T-cell (primary cell): Measurements from ENCODE around the gene IL1RAPL2. TPM values are rescaled to one million over a fixed set of nuclear protein-coding genes. Genes with fewer than 3 reads are reported as not detected.

Experiments used
- ATAC-seq, 4 experiments: fragments of 200-7000 bp in 3 of 4; fragments of 150-1000 bp in 1 of 4; cut with Tn5 transposase; replicated peaks in 1 of 4; 1 replicate in 3 of 4; 2 replicates in 1 of 4; pipeline ENCODE4 v1.10.0; 2021; ENCODE audit warnings: moderate library complexity in 3 of 4, mild to moderate bottlenecking in 2 of 4, moderate number of reproducible peaks in 1 of 4
- CTCF ChIA-PET, 2 donors: fragments of 300-600 bp; sonication (Branson Sonifier 250); formaldehyde crosslinking; loops; one replicate each; lab custom pipeline; 2022; ENCODE audit warnings: antibody characterized with exemption in 2 of 2; lab: Charles Lee
- POLR2A ChIA-PET, 2 donors: fragments of 300-600 bp; sonication (Branson Sonifier 250); formaldehyde crosslinking; loops; one replicate each; lab custom pipeline; 2022; ENCODE audit warnings: antibody characterized with exemption in 2 of 2; lab: Charles Lee
- DNase-seq, 35 experiments: peaks; one replicate each; pipeline versions ENCODE4 v3.0.0 to v3.0.0-alpha.2; 2013 to 2023
- H3K27ac ChIP-seq: one replicate; pipeline ENCODE4 v1.5.1; 2013; ENCODE audit warnings: low read length
- H3K27me3 ChIP-seq, 2 experiments: replicated peaks in 1 of 2; 1 replicate in 1 of 2; 2 replicates in 1 of 2; pipeline versions ENCODE4 v1.6.1 to v1.7.0; 2013; ENCODE audit warnings: low read length in 1 of 2, mixed read lengths in 1 of 2; ENCODE audit not compliant: control insufficient read depth in 2 of 2, insufficient read depth in 2 of 2; ENCODE audit errors: extremely low read depth in 1 of 2
- H3K36me3 ChIP-seq, 2 donors: 1 replicate in 1 of 2; 2 replicates in 1 of 2; pipeline versions ENCODE4 v1.6.1 to v1.7.0; 2013; ENCODE audit warnings: low read length in 1 of 2; ENCODE audit not compliant: control insufficient read depth in 2 of 2, insufficient read depth in 1 of 2; ENCODE audit errors: extremely low read depth in 1 of 2
- H3K4me1 ChIP-seq, 2 experiments: 1 replicate in 1 of 2; 2 replicates in 1 of 2; pipeline versions ENCODE4 v1.6.1 to v1.7.0; 2013; ENCODE audit warnings: low read length in 2 of 2, mixed read lengths in 1 of 2; ENCODE audit not compliant: insufficient read depth in 2 of 2, control insufficient read depth in 1 of 2; ENCODE audit errors: extremely low read depth in 1 of 2
- H3K4me3 ChIP-seq, 2 donors: 1 replicate in 1 of 2; 2 replicates in 1 of 2; pipeline versions ENCODE4 v1.5.1 to v1.7.0; 2013; ENCODE audit warnings: mild to moderate bottlenecking in 2 of 2, low read length in 1 of 2, moderate library complexity in 1 of 2; ENCODE audit not compliant: control insufficient read depth in 1 of 2; ENCODE audit errors: extremely low read depth in 1 of 2
- H3K9me3 ChIP-seq: 2 replicates; pipeline ENCODE4 v1.7.0; 2013
- H3K27ac Mint-ChIP-seq, 2 donors: one replicate each; pipeline ENCODE4 v1.8.0; 2020 to 2021; ENCODE audit warnings: mild to moderate bottlenecking in 2 of 2, mixed read lengths in 2 of 2
- H3K27me3 Mint-ChIP-seq, 2 donors: one replicate each; pipeline ENCODE4 v1.8.0; 2021 to 2022; ENCODE audit warnings: mixed read lengths in 2 of 2
- H3K36me3 Mint-ChIP-seq: one replicate; pipeline ENCODE4 v1.8.0; 2021; ENCODE audit warnings: mixed read lengths
- H3K4me1 Mint-ChIP-seq, 3 donors: one replicate each; pipeline ENCODE4 v1.8.0; 2020 to 2022; ENCODE audit warnings: mixed read lengths in 3 of 3, mild to moderate bottlenecking in 1 of 3
- H3K4me3 Mint-ChIP-seq, 3 donors: one replicate each; pipeline ENCODE4 v1.8.0; 2020 to 2022; ENCODE audit warnings: mild to moderate bottlenecking in 3 of 3, mixed read lengths in 3 of 3, moderate library complexity in 3 of 3
- H3K9me3 Mint-ChIP-seq, 3 donors: one replicate each; pipeline ENCODE4 v1.8.0; 2020 to 2022; ENCODE audit warnings: mixed read lengths in 3 of 3
- WGBS: methylation state at CpG from one replicate; pipeline ENCODE4 v1.1.5; 2013; ENCODE audit warnings: missing lambda C conversion rate; ENCODE audit not compliant: insufficient coverage; 5-methylcytosine and 5-hydroxymethylcytosine counted together
- total RNA-seq, 35 experiments: library from RNA in 6 of 35; stranded (reverse) in 6 of 35; fragments of 120-200 nt in 1 of 35; gene quantifications; one replicate each; pipeline versions ENCODE4 v1.2.1 to v1.2.4 and lab custom pipeline; 2013 to 2026

IL1RAPL2 gene
- total RNA-seq, 5 donors from 2014 or later (not counting 1 experiment from before 2014, with no cell fraction given): not detected

GRCh38 chrX:105552395-105552794 lies 986.4 kb downstream of the IL1RAPL2 start:
- CTCF ChIA-PET: no interaction called here
- peaks cover 0 to 8% of the 10 kb centered on the region in 2 donors for H3K27me3 Mint-ChIP-seq

GRCh38 chrX:105553118-105553517 lies 987.1 kb downstream of the IL1RAPL2 start:
- WGBS: no CpG with 5 or more reads among the region's 1 CpG

More at GRCh38 chrX:105552395-105552794, 986.4 kb downstream of the IL1RAPL2 start:
- Histone ChIP-seq H3K27ac (no peak overlapping the region), H3K36me3 (no peaks in the 10 kb centered on the region), H3K9me3 (no peaks in the 10 kb centered on the region), H3K27me3 (no peaks in the 10 kb centered on the region), H3K4me1 (no peaks in the 10 kb centered on the region), H3K4me3 (no peak overlapping the region)
- no CpG with 5 or more reads among the region's 5 CpGs for WGBS
- POLR2A ChIA-PET: no interaction called here
- no peaks in the 10 kb centered on the region for H3K36me3 Mint-ChIP-seq
- H3K4me1 Mint-ChIP-seq: no peaks in the 10 kb centered on the region
- no peak overlapping the region for H3K27ac Mint-ChIP-seq
- DNase-seq: no peak
- no peaks in the 10 kb centered on the region for H3K9me3 Mint-ChIP-seq
- no peak overlapping the region for H3K4me3 Mint-ChIP-seq
- ATAC-seq: no peak

GRCh38 chrX:105564501-105564900 lies 998.5 kb downstream of the IL1RAPL2 start:
- Mint-ChIP-seq H3K27ac (no peak overlapping the region), H3K27me3 (peaks cover 0 to 4% of the 10 kb centered on the region in 2 donors), H3K9me3 (peaks cover 0 to 4% (median 0%) of the 10 kb centered on the region in 3 donors), H3K36me3 (no peaks in the 10 kb centered on the region), H3K4me1 (no peaks in the 10 kb centered on the region), H3K4me3 (no peak overlapping the region)
- ChIA-PET CTCF (no interaction called here), POLR2A (no interaction called here)
- Histone ChIP-seq H3K27ac (no peak overlapping the region), H3K27me3 (no peaks in the 10 kb centered on the region), H3K4me3 (no peak overlapping the region), H3K9me3 (no peaks in the 10 kb centered on the region), H3K36me3 (no peaks in the 10 kb centered on the region), H3K4me1 (no peaks in the 10 kb centered on the region)
- DNase-seq (no peak), ATAC-seq (no peak)
- no CpG with 5 or more reads among the region's 1 CpG for WGBS

More at GRCh38 chrX:105553118-105553517, 987.1 kb downstream of the IL1RAPL2 start:
- Histone ChIP-seq H3K36me3 (no peaks in the 10 kb centered on the region), H3K27ac (no peak overlapping the region), H3K9me3 (no peaks in the 10 kb centered on the region), H3K4me3 (no peak overlapping the region), H3K27me3 (no peaks in the 10 kb centered on the region), H3K4me1 (no peaks in the 10 kb centered on the region)
- H3K4me1 Mint-ChIP-seq: no peaks in the 10 kb centered on the region
- H3K36me3 Mint-ChIP-seq: no peaks in the 10 kb centered on the region
- H3K27me3 Mint-ChIP-seq: peaks cover 0 to 8% of the 10 kb centered on the region in 2 donors
- H3K4me3 Mint-ChIP-seq: no peak overlapping the region
- H3K9me3 Mint-ChIP-seq: no peaks in the 10 kb centered on the region
- ChIA-PET POLR2A (no interaction called here), CTCF (no interaction called here)
- DNase-seq (no peak), ATAC-seq (no peak)
- H3K27ac Mint-ChIP-seq: no peak overlapping the region

- Mint-ChIP-seq H3K36me3 (no peaks in the 10 kb centered on the region), H3K27me3 (peaks cover 0 to 8% of the 10 kb centered on the region in 2 donors), H3K9me3 (peaks cover 0 to 4% (median 3%) of the 10 kb centered on the region in 3 donors), H3K4me1 (no peaks in the 10 kb centered on the region), H3K27ac (no peak overlapping the region), H3K4me3 (no peak overlapping the region)
- POLR2A ChIA-PET: no interaction called here
- no CpG with 5 or more reads among the region's 2 CpGs for WGBS
- DNase-seq: no peak
- H3K4me3 ChIP-seq: no peak overlapping the region
- H3K27ac ChIP-seq: no peak overlapping the region
- H3K27me3 ChIP-seq: no peaks in the 10 kb centered on the region
- CTCF ChIA-PET: no interaction called here
- H3K36me3 ChIP-seq: no peaks in the 10 kb centered on the region
- H3K9me3 ChIP-seq: no peaks in the 10 kb centered on the region
- no peaks in the 10 kb centered on the region for H3K4me1 ChIP-seq
- no peak for ATAC-seq
These were observed 999.9 kb downstream of the IL1RAPL2 start for GRCh38 chrX:105565856-105566255.

GRCh38 chrX:105567082-105567481 lies 1001.1 kb downstream of the IL1RAPL2 start:
- H3K27ac ChIP-seq: no peak overlapping the region
- no peaks in the 10 kb centered on the region for H3K27me3 ChIP-seq
- ChIA-PET CTCF (no interaction called here), POLR2A (no interaction called here)
- no peaks in the 10 kb centered on the region for H3K4me1 ChIP-seq
- Mint-ChIP-seq H3K27me3 (peaks cover 0 to 9% of the 10 kb centered on the region in 2 donors), H3K36me3 (no peaks in the 10 kb centered on the region), H3K27ac (no peak overlapping the region), H3K9me3 (peaks cover 0 to 4% (median 3%) of the 10 kb centered on the region in 3 donors), H3K4me1 (no peaks in the 10 kb centered on the region), H3K4me3 (no peak overlapping the region)
- DNase-seq (no peak), ATAC-seq (no peak)
- no peak overlapping the region for H3K4me3 ChIP-seq
- H3K36me3 ChIP-seq: no peaks in the 10 kb centered on the region
- H3K9me3 ChIP-seq: no peaks in the 10 kb centered on the region

GRCh38 chrX:105608745-105609144 lies 1042.7 kb downstream of the IL1RAPL2 start:
- no peaks in the 10 kb centered on the region for H3K9me3 Mint-ChIP-seq
- no peak overlapping the region for H3K27ac Mint-ChIP-seq
- no peak for ATAC-seq
- ChIA-PET CTCF (no interaction called here), POLR2A (no interaction called here)
- H3K27ac ChIP-seq: no peak overlapping the region
- no peaks in the 10 kb centered on the region for H3K27me3 ChIP-seq
- no peaks in the 10 kb centered on the region for H3K36me3 Mint-ChIP-seq
- no peaks in the 10 kb centered on the region for H3K4me1 Mint-ChIP-seq
- no peaks in the 10 kb centered on the region for H3K4me1 ChIP-seq
- DNase-seq: no peak
- no peak overlapping the region for H3K4me3 ChIP-seq
- H3K27me3 Mint-ChIP-seq: peaks cover 0 to 11% of the 10 kb centered on the region in 2 donors
- H3K36me3 ChIP-seq: no peaks in the 10 kb centered on the region
- no peak overlapping the region for H3K4me3 Mint-ChIP-seq
- H3K9me3 ChIP-seq: no peaks in the 10 kb centered on the region
- WGBS: no CpG with 5 or more reads among the region's 2 CpGs

- H3K36me3 ChIP-seq: no peaks in the 10 kb centered on the region
- no peak overlapping the region for H3K4me3 Mint-ChIP-seq
- ATAC-seq: no peak
- no peak overlapping the region for H3K4me3 ChIP-seq
- H3K27me3 Mint-ChIP-seq: peaks cover 0 to 12% of the 10 kb centered on the region in 2 donors
- peaks cover 0 to 2% (median 0%) of the 10 kb centered on the region in 3 donors for H3K9me3 Mint-ChIP-seq
- ChIA-PET POLR2A (no interaction called here), CTCF (no interaction called here)
- no peaks in the 10 kb centered on the region for H3K27me3 ChIP-seq
- DNase-seq: no peak
- H3K4me1 ChIP-seq: no peaks in the 10 kb centered on the region
- H3K27ac Mint-ChIP-seq: no peak overlapping the region
- no CpG with 5 or more reads among the region's 3 CpGs for WGBS
- no peaks in the 10 kb centered on the region for H3K36me3 Mint-ChIP-seq
- H3K27ac ChIP-seq: no peak overlapping the region
- H3K4me1 Mint-ChIP-seq: no peaks in the 10 kb centered on the region
- H3K9me3 ChIP-seq: no peaks in the 10 kb centered on the region
These were observed 1043.5 kb downstream of the IL1RAPL2 start for GRCh38 chrX:105609530-105609929.
